ENCODE measurements around the gene OR56B4.

OR56B4 gene

DNA sequence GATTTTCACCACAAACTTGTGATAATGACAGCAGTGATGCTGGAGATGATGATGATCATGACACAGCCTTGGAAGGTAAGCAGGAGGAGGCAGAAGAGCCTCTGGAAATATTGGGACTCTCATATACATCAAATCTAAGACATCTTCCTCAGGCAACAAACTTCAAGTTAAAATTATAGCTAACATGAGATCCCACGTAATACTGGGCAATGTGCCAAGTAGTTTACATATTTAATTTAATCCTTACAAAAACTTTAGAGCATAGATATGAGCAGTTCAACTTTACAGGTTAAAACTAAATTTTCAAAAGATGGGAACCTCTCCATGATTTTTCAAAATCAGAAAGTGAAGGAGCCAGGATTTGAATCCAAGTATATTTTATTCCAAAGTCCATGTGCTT lies 43.6 kb downstream of the OR56B4 start:
- no peak overlapping the region for H3K4me3 ChIP-seq (ENCODE audit: low read depth, low read length)
- no peak for TF ChIP-seq CTCF (IDR thresholded peaks at IDR 0.05; ENCODE audit: borderline replicate concordance, insufficient read depth, low read depth, low read length)

DNA sequence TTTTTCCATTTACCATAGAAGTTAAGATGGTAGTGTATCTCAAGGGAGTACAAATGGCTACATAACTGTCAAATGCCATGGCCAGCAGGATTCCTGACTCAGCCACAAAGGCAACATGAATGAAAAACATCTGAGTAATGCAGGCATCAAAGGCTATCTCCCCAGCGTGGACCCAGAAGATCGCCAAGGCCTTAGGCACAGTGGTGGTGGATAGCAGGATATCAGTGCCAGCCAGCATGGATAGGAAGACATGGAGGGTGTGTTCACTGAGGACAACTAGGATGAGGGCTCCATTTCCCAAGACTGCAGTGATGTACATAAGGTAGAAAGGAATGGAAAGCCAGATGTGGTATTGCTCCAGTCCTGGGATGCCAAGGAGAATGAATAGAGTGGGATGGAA lies 44.6 kb downstream of the OR56B4 start:
- no peak for TF ChIP-seq CTCF (IDR thresholded peaks at IDR 0.05; ENCODE audit: borderline replicate concordance, insufficient read depth, low read depth, low read length)
- no peak overlapping the region for H3K4me3 ChIP-seq (ENCODE audit: low read depth, low read length)

GRCh38 chr11:6156628-6157359 lies 49.3 kb downstream of the OR56B4 start:
- no peak overlapping the region for H3K4me3 ChIP-seq (ENCODE audit: low read depth, low read length)
- TF ChIP-seq CTCF (IDR thresholded peaks at IDR 0.05; ENCODE audit: borderline replicate concordance, insufficient read depth, low read depth, low read length) = no peak
